ENCODE results near the gene H1-8.
A peak's percentile ranks its signal among the peaks of the same experiment; 100 is the strongest.

Gene H1-8

GRCh38 chr3:129553719-129554118 lies 10.7 kb downstream of the H1-8 start:
- no peak for DNase-seq
- no peaks in the 10 kb centered on the region for H3K36me3 Mint-ChIP-seq (ENCODE audit: low read depth)
- peaks cover 18% of the 10 kb centered on the region for H3K4me1 Mint-ChIP-seq (ENCODE audit: low read depth)
- H3K27ac Mint-ChIP-seq, result no peak overlapping the region
- H3K27me3 Mint-ChIP-seq, result peaks cover 8% of the 10 kb centered on the region
- peak overlapping the region; percentile 21 for H3K4me3 Mint-ChIP-seq
- no peaks in the 10 kb centered on the region for H3K9me3 Mint-ChIP-seq

- Mint-ChIP-seq H3K4me3 (no peak overlapping the region), H3K9me3 (no peaks in the 10 kb centered on the region), H3K27me3 (peaks cover 8% of the 10 kb centered on the region), H3K4me1 (ENCODE audit: low read depth) (peaks cover 18% of the 10 kb centered on the region), H3K36me3 (ENCODE audit: low read depth) (no peaks in the 10 kb centered on the region), H3K27ac (no peak overlapping the region)
- DNase-seq, result no peak
These were observed 11.6 kb downstream of the H1-8 start for GRCh38 chr3:129554356-129555152.

GRCh38 chr3:129555153-129555550 lies 12.2 kb downstream of the H1-8 start:
- H3K27ac Mint-ChIP-seq, result no peak overlapping the region
- H3K4me3 Mint-ChIP-seq, result no peak overlapping the region
- no peaks in the 10 kb centered on the region for H3K9me3 Mint-ChIP-seq
- no peak for DNase-seq
- H3K27me3 Mint-ChIP-seq, result peaks cover 8% of the 10 kb centered on the region
- H3K36me3 Mint-ChIP-seq (ENCODE audit: low read depth), result no peaks in the 10 kb centered on the region
- H3K4me1 Mint-ChIP-seq (ENCODE audit: low read depth), result peaks cover 18% of the 10 kb centered on the region

- no peak overlapping the region for H3K4me3 Mint-ChIP-seq
- peaks cover 18% of the 10 kb centered on the region for H3K4me1 Mint-ChIP-seq (ENCODE audit: low read depth)
- H3K27me3 Mint-ChIP-seq, result peaks cover 8% of the 10 kb centered on the region
- H3K9me3 Mint-ChIP-seq, result no peaks in the 10 kb centered on the region
- no peak for DNase-seq
- H3K36me3 Mint-ChIP-seq (ENCODE audit: low read depth), result no peaks in the 10 kb centered on the region
- no peak overlapping the region for H3K27ac Mint-ChIP-seq
These were observed 12.8 kb downstream of the H1-8 start for GRCh38 chr3:129555616-129556357.

- Mint-ChIP-seq H3K27me3 (peaks cover 8% of the 10 kb centered on the region), H3K36me3 (ENCODE audit: low read depth) (no peaks in the 10 kb centered on the region), H3K4me3 (no peak overlapping the region), H3K4me1 (ENCODE audit: low read depth) (peaks cover 18% of the 10 kb centered on the region), H3K9me3 (no peaks in the 10 kb centered on the region), H3K27ac (no peak overlapping the region)
- DNase-seq, result no peak
These were observed 13.4 kb downstream of the H1-8 start for GRCh38 chr3:129556358-129556695.

GRCh38 chr3:129556890-129557547 lies 14.0 kb downstream of the H1-8 start:
- Mint-ChIP-seq H3K36me3 (ENCODE audit: low read depth) (no peaks in the 10 kb centered on the region), H3K27ac (no peak overlapping the region), H3K27me3 (peaks cover 8% of the 10 kb centered on the region), H3K4me1 (ENCODE audit: low read depth) (peaks cover 18% of the 10 kb centered on the region), H3K9me3 (no peaks in the 10 kb centered on the region), H3K4me3 (no peak overlapping the region)
- no peak for DNase-seq

- H3K4me1 Mint-ChIP-seq (ENCODE audit: low read depth), result peaks cover 18% of the 10 kb centered on the region
- H3K27ac Mint-ChIP-seq, result no peak overlapping the region
- no peak for DNase-seq
- H3K36me3 Mint-ChIP-seq (ENCODE audit: low read depth), result no peaks in the 10 kb centered on the region
- no peaks in the 10 kb centered on the region for H3K9me3 Mint-ChIP-seq
- H3K4me3 Mint-ChIP-seq, result no peak overlapping the region
- H3K27me3 Mint-ChIP-seq, result peaks cover 8% of the 10 kb centered on the region
These were observed 14.5 kb downstream of the H1-8 start for GRCh38 chr3:129557548-129557894.

- peaks cover 8% of the 10 kb centered on the region for H3K27me3 Mint-ChIP-seq
- no peaks in the 10 kb centered on the region for H3K9me3 Mint-ChIP-seq
- no peak for DNase-seq
- H3K4me3 Mint-ChIP-seq, result no peak overlapping the region
- H3K36me3 Mint-ChIP-seq (ENCODE audit: low read depth), result no peaks in the 10 kb centered on the region
- H3K4me1 Mint-ChIP-seq (ENCODE audit: low read depth), result peaks cover 18% of the 10 kb centered on the region
- no peak overlapping the region for H3K27ac Mint-ChIP-seq
These were observed 15.3 kb downstream of the H1-8 start for GRCh38 chr3:129558081-129558771.

- Mint-ChIP-seq H3K4me3 (no peak overlapping the region), H3K4me1 (ENCODE audit: low read depth) (peaks cover 12% of the 10 kb centered on the region), H3K27me3 (peaks cover 8% of the 10 kb centered on the region), H3K27ac (no peak overlapping the region), H3K9me3 (no peaks in the 10 kb centered on the region), H3K36me3 (ENCODE audit: low read depth) (no peaks in the 10 kb centered on the region)
- DNase-seq, result no peak
These were observed 16.0 kb downstream of the H1-8 start for GRCh38 chr3:129558772-129559564.

- no peaks in the 10 kb centered on the region for H3K36me3 Mint-ChIP-seq (ENCODE audit: low read depth)
- H3K9me3 Mint-ChIP-seq, result no peaks in the 10 kb centered on the region
- no peak for DNase-seq
- H3K27me3 Mint-ChIP-seq, result peaks cover 4% of the 10 kb centered on the region
- peaks cover 5% of the 10 kb centered on the region for H3K4me1 Mint-ChIP-seq (ENCODE audit: low read depth)
- no peak overlapping the region for H3K4me3 Mint-ChIP-seq
- no peak overlapping the region for H3K27ac Mint-ChIP-seq
These were observed 16.6 kb downstream of the H1-8 start for GRCh38 chr3:129559565-129560079.

- Mint-ChIP-seq H3K4me1 (ENCODE audit: low read depth) (peaks cover 4% of the 10 kb centered on the region), H3K9me3 (no peaks in the 10 kb centered on the region), H3K36me3 (ENCODE audit: low read depth) (no peaks in the 10 kb centered on the region), H3K27ac (no peak overlapping the region), H3K4me3 (no peak overlapping the region), H3K27me3 (no peaks in the 10 kb centered on the region)
- DNase-seq, result no peak
These were observed 17.4 kb downstream of the H1-8 start for GRCh38 chr3:129560269-129560787.

GRCh38 chr3:129560911-129561594 lies 18.1 kb downstream of the H1-8 start:
- DNase-seq, result no peak
- peaks cover 4% of the 10 kb centered on the region for H3K4me1 Mint-ChIP-seq (ENCODE audit: low read depth)
- no peaks in the 10 kb centered on the region for H3K27me3 Mint-ChIP-seq
- H3K36me3 Mint-ChIP-seq (ENCODE audit: low read depth), result no peaks in the 10 kb centered on the region
- H3K9me3 Mint-ChIP-seq, result no peaks in the 10 kb centered on the region
- no peak overlapping the region for H3K4me3 Mint-ChIP-seq
- H3K27ac Mint-ChIP-seq, result no peak overlapping the region

GRCh38 chr3:129561619-129562248 lies 18.8 kb downstream of the H1-8 start:
- Mint-ChIP-seq H3K9me3 (no peaks in the 10 kb centered on the region), H3K4me1 (ENCODE audit: low read depth) (peaks cover 4% of the 10 kb centered on the region), H3K27me3 (no peaks in the 10 kb centered on the region), H3K36me3 (ENCODE audit: low read depth) (no peaks in the 10 kb centered on the region), H3K4me3 (no peak overlapping the region), H3K27ac (no peak overlapping the region)
- no peak for DNase-seq
